Measurements from ENCODE around the gene NCKIPSD.

DNA sequence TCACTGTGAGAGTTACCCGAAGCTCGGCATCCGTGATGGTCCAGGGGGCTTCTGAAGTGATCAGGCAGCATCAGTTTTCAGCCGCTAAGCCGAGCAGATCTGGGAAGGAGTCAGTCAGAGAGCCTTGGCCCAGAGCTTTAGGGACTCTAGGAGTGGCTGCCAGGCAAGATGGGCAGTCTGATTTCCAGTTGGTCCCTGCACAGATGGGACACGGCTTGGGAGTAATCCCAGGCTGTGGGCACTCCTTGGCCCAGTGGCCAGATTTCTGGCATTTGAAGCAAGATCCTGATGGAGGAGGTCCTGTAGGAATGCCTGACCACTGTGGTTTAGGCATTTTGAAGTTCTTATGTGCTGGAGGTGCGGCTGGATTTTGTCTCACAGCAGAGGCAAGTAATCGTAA, 41.8 kb upstream of the NCKIPSD start:
- TF ChIP-seq, protein P1, sequence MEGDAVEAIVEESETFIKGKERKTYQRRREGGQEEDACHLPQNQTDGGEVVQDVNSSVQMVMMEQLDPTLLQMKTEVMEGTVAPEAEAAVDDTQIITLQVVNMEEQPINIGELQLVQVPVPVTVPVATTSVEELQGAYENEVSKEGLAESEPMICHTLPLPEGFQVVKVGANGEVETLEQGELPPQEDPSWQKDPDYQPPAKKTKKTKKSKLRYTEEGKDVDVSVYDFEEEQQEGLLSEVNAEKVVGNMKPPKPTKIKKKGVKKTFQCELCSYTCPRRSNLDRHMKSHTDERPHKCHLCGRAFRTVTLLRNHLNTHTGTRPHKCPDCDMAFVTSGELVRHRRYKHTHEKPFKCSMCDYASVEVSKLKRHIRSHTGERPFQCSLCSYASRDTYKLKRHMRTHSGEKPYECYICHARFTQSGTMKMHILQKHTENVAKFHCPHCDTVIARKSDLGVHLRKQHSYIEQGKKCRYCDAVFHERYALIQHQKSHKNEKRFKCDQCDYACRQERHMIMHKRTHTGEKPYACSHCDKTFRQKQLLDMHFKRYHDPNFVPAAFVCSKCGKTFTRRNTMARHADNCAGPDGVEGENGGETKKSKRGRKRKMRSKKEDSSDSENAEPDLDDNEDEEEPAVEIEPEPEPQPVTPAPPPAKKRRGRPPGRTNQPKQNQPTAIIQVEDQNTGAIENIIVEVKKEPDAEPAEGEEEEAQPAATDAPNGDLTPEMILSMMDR (IDR thresholded peaks at IDR 0.05; ENCODE audit: poor library complexity), result no peak
- TF ChIP-seq EZH2 (IDR thresholded peaks at IDR 0.05; ENCODE audit: borderline replicate concordance) (no peak), EZH2phosphoT487 (IDR thresholded peaks at IDR 0.05; ENCODE audit: low read depth, severe bottlenecking, unreplicated experiment) (no peak)

All from hepatocyte (in vitro differentiated cells).